8988T (cell line): ENCODE measurements around the gene DMRT1.

Source experiments
- DNase-seq: peaks from one replicate; pipeline ENCODE4 v3.0.0; 2011

DMRT1 gene

GRCh38 chr9:1005043-1005667 lies 163.7 kb downstream of the DMRT1 start:
- DNase-seq: peak; percentile 28

GRCh38 chr9:1007312-1007711 lies 165.8 kb downstream of the DMRT1 start:
- DNase-seq: no peak

- DNase-seq: no peak
Measured at GRCh38 chr9:1008216-1008615, 166.7 kb downstream of the DMRT1 start.

- DNase-seq: peak; percentile 17
Measured at GRCh38 chr9:1009101-1009707, 167.7 kb downstream of the DMRT1 start.

GRCh38 chr9:1013021-1013420 lies 171.5 kb downstream of the DMRT1 start:
- no peak for DNase-seq

- no peak for DNase-seq
Measured at GRCh38 chr9:1014225-1014624, 172.7 kb downstream of the DMRT1 start.

- DNase-seq: no peak
Measured at GRCh38 chr9:1014640-1015039, 173.1 kb downstream of the DMRT1 start.

- DNase-seq: no peak
Measured at GRCh38 chr9:1018121-1018520, 176.6 kb downstream of the DMRT1 start.
